ENCODE data around the gene PRKCE.

- no peak for TF ChIP-seq EZH2phosphoT487 (IDR thresholded peaks at IDR 0.05; ENCODE audit: borderline replicate concordance, low read depth, low read length)
- TF ChIP-seq CTCF (conservative IDR thresholded peaks at IDR 0.05; ENCODE audit: low read length) = no peak
Measured at GRCh38 chr2:45962177-45962921, 310.9 kb downstream of the PRKCE start.

All from OCI-LY7 (cell line).